Natural killer cell (primary cell): ENCODE results near the gene GALNT2. TPM values are rescaled to one million over a fixed set of nuclear protein-coding genes. Genes with fewer than 3 reads are reported as not detected.

ENCODE experiments used
- ATAC-seq, 3 donors: fragments of 150-1000 bp in 2 of 3; fragments of 200-7000 bp in 1 of 3; cut with Tn5 transposase; 1 replicate in 1 of 3; 2 replicates in 2 of 3; pipeline ENCODE4 v1.10.0; 2021; ENCODE audit warnings: mild to moderate bottlenecking in 2 of 3, moderate library complexity in 2 of 3
- DNase-seq, 2 donors: peaks; one replicate each; pipeline versions ENCODE4 v3.0.0 to v3.0.0-alpha.2; 2013 to 2021; ENCODE audit warnings: mixed read lengths in 1 of 2
- H3K27ac ChIP-seq: one replicate; pipeline ENCODE4 v1.5.1; 2013; ENCODE audit warnings: mild to moderate bottlenecking, low read length
- H3K27me3 ChIP-seq: one replicate; pipeline ENCODE4 v1.6.1; 2013; ENCODE audit warnings: low read length; ENCODE audit not compliant: control insufficient read depth, insufficient read depth
- H3K36me3 ChIP-seq: one replicate; pipeline ENCODE4 v1.6.1; 2013; ENCODE audit warnings: low read length; ENCODE audit not compliant: control insufficient read depth, insufficient read depth
- H3K4me1 ChIP-seq: one replicate; pipeline ENCODE4 v1.6.1; 2013; ENCODE audit warnings: low read length; ENCODE audit not compliant: control insufficient read depth, insufficient read depth
- H3K4me3 ChIP-seq: one replicate; pipeline ENCODE4 v1.5.1; 2013; ENCODE audit warnings: low read length
- H3K9me3 ChIP-seq: one replicate; pipeline ENCODE4 v1.6.1; 2013; ENCODE audit warnings: low read length; ENCODE audit not compliant: control insufficient read depth, insufficient read depth
- H3K27ac Mint-ChIP-seq, 2 donors: one replicate each; pipeline ENCODE4 v1.8.0; 2022; ENCODE audit warnings: mild to moderate bottlenecking in 2 of 2, mixed read lengths in 2 of 2, moderate library complexity in 1 of 2
- H3K27me3 Mint-ChIP-seq, 2 donors: one replicate each; pipeline ENCODE4 v1.8.0; 2022; ENCODE audit warnings: low read depth in 2 of 2, mixed read lengths in 2 of 2
- H3K36me3 Mint-ChIP-seq: one replicate; pipeline ENCODE4 v1.8.0; 2022; ENCODE audit warnings: mixed read lengths
- H3K4me1 Mint-ChIP-seq, 2 donors: one replicate each; pipeline ENCODE4 v1.8.0; 2022; ENCODE audit warnings: mixed read lengths in 2 of 2
- H3K4me3 Mint-ChIP-seq: one replicate; pipeline ENCODE4 v1.8.0; 2022; ENCODE audit warnings: mild to moderate bottlenecking, moderate library complexity, mixed read lengths
- H3K9me3 Mint-ChIP-seq, 2 donors: one replicate each; pipeline ENCODE4 v1.8.0; 2022; ENCODE audit warnings: mixed read lengths in 2 of 2
- WGBS: methylation state at CpG from one replicate; pipeline ENCODE4 v1.1.7; 2013; ENCODE audit warnings: missing lambda C conversion rate; ENCODE audit not compliant: insufficient coverage; 5-methylcytosine and 5-hydroxymethylcytosine counted together
- intact Hi-C: fragments of 100-400 bp; cut with micrococcal nuclease; formaldehyde crosslinking; loops from one replicate; pipeline ENCODE4 v1.14.2; 2022
- total RNA-seq, 4 donors: library from RNA; stranded (reverse); fragments of 120-200 nt in 1 of 4; gene quantifications; one replicate each; pipeline versions ENCODE4 v1.2.3 to v1.2.4, GENCODE V29; 2013 to 2022
- TF ChIP-seq, protein P1 (sequence below): fragments of 200-600 bp; IDR thresholded peaks from one replicate; pipeline ENCODE4 v1.8.0; 2022; ENCODE audit warnings: antibody characterized with exemption

GALNT2 gene
- total RNA-seq, 3 donors from 2014 or later (not counting 1 experiment from before 2014, with no cell fraction given), result 31.2 to 53.6 (median 47.3) TPM

DNA sequence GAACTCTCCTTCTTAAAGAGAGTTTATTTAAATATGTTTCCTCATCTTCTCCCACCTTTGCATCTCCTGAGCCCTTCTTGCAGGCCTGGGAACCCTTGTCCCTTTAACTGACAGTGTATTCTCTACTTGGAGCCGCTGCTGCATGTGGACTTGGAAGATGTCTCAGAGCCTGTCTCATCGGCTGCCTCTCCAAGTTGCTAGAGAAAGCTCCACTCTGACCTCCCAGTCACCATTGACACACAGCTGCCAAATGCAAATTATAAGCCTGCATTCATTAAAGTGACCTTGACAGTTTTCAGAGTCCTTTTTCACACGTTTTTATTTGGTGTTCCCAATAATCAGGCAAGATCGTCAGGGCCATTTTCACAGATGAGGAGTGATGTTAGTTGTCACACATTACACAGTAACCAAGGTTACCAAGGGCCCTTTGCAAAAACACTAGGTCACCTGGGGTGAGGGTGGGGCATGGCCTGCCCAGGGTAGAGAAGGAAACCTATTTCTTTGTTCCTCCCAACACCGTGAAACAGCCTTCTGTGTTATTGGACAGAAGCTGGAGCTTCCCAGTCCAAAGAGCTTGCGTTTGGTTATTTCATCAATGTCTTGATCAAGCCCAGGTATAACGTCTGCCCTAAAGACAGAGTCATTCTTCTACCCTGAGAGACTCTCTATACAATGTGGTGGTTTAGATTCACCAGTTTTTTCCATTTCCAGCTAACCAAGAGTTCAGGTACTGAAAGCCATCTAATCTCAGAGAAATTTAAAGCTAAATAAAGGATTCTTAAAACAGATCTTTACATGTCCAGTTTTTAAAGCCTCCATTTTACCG, 164.1 kb downstream of the GALNT2 start:
- 85% methylated on average over 7 of the region's 8 CpGs for WGBS

GRCh38 chr1:230231774-230232145, 164.7 kb downstream of the GALNT2 start:
- Histone ChIP-seq H3K9me3 (no peaks in the 10 kb centered on the region), H3K4me1 (peaks cover 5% of the 10 kb centered on the region), H3K27me3 (no peaks in the 10 kb centered on the region), H3K27ac (no peak overlapping the region), H3K4me3 (no peak overlapping the region), H3K36me3 (peaks cover 3% of the 10 kb centered on the region)
- Mint-ChIP-seq H3K27me3 (no peaks in the 10 kb centered on the region), H3K9me3 (no peaks in the 10 kb centered on the region), H3K36me3 (no peaks in the 10 kb centered on the region), H3K4me3 (no peak overlapping the region), H3K4me1 (peaks cover 20 to 22% of the 10 kb centered on the region in 2 donors), H3K27ac (peak overlapping the region; percentile 35 to 78)
- peak in 1 of 3 donors; percentile 28 for ATAC-seq
- no peak for DNase-seq
- intact Hi-C loops, result no loop called here
- TF ChIP-seq, protein P1, sequence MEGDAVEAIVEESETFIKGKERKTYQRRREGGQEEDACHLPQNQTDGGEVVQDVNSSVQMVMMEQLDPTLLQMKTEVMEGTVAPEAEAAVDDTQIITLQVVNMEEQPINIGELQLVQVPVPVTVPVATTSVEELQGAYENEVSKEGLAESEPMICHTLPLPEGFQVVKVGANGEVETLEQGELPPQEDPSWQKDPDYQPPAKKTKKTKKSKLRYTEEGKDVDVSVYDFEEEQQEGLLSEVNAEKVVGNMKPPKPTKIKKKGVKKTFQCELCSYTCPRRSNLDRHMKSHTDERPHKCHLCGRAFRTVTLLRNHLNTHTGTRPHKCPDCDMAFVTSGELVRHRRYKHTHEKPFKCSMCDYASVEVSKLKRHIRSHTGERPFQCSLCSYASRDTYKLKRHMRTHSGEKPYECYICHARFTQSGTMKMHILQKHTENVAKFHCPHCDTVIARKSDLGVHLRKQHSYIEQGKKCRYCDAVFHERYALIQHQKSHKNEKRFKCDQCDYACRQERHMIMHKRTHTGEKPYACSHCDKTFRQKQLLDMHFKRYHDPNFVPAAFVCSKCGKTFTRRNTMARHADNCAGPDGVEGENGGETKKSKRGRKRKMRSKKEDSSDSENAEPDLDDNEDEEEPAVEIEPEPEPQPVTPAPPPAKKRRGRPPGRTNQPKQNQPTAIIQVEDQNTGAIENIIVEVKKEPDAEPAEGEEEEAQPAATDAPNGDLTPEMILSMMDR, result no peak
- 77% methylated on average over 7 of the region's 7 CpGs for WGBS

More for the DNA sequence above, 164.1 kb downstream of the GALNT2 start:
- intact Hi-C loops, result no loop called here
- peaks cover 5% of the 10 kb centered on the region for H3K4me1 ChIP-seq
- TF ChIP-seq, protein P1, result no peak
- no peaks in the 10 kb centered on the region for H3K27me3 ChIP-seq
- H3K36me3 ChIP-seq, result no peaks in the 10 kb centered on the region
- DNase-seq (peak in 1 of 2 donors; percentile 10), ATAC-seq (peak in 2 of 3 donors; percentile 42 to 74)
- H3K36me3 Mint-ChIP-seq, result no peaks in the 10 kb centered on the region
- H3K9me3 Mint-ChIP-seq, result no peaks in the 10 kb centered on the region
- peaks cover 20 to 22% of the 10 kb centered on the region in 2 donors for H3K4me1 Mint-ChIP-seq
- H3K27ac ChIP-seq, result no peak overlapping the region
- no peaks in the 10 kb centered on the region for H3K9me3 ChIP-seq
- H3K27ac Mint-ChIP-seq, result peak overlapping the region; percentile 35 to 78
- H3K4me3 Mint-ChIP-seq, result no peak overlapping the region
- H3K27me3 Mint-ChIP-seq, result no peaks in the 10 kb centered on the region
- no peak overlapping the region for H3K4me3 ChIP-seq

- Mint-ChIP-seq H3K9me3 (no peaks in the 10 kb centered on the region), H3K4me1 (peaks cover 20 to 22% of the 10 kb centered on the region in 2 donors), H3K27me3 (no peaks in the 10 kb centered on the region), H3K4me3 (peak overlapping the region; percentile 13), H3K27ac (peak overlapping the region in 1 of 2 donors; percentile 29), H3K36me3 (no peaks in the 10 kb centered on the region)
- H3K9me3 ChIP-seq, result no peaks in the 10 kb centered on the region
- H3K27me3 ChIP-seq, result no peaks in the 10 kb centered on the region
- TF ChIP-seq, protein P1, result no peak
- 94% methylated on average over 10 of the region's 10 CpGs for WGBS
- H3K4me1 ChIP-seq, result peaks cover 5% of the 10 kb centered on the region
- H3K4me3 ChIP-seq, result no peak overlapping the region
- ATAC-seq (no peak), DNase-seq (no peak)
- intact Hi-C loops, result no loop called here
- H3K27ac ChIP-seq, result no peak overlapping the region
- H3K36me3 ChIP-seq, result peaks cover 6% of the 10 kb centered on the region
Measured at GRCh38 chr1:230232371-230232771, 165.3 kb downstream of the GALNT2 start.
